Endodermal cell (in vitro differentiated cells): ENCODE results near the gene SHANK3. TPM values are rescaled to one million over a fixed set of nuclear protein-coding genes. Genes with fewer than 3 reads are reported as not detected.

Experiments used
- DNase-seq: peaks from one replicate; pipeline ENCODE4 v3.0.0-alpha.2; 2017
- H3K27ac ChIP-seq: 2 replicates; pipeline ENCODE4 v1.5.1; 2013; ENCODE audit warnings: mild to moderate bottlenecking, low read depth, low read length, moderate library complexity
- H3K27me3 ChIP-seq: 2 replicates; pipeline ENCODE4 v1.6.1; 2013; ENCODE audit warnings: mild to moderate bottlenecking, low read length, moderate library complexity; ENCODE audit not compliant: insufficient read depth, control insufficient read depth, poor library complexity, severe bottlenecking
- H3K36me3 ChIP-seq: 2 replicates; pipeline ENCODE4 v1.7.0; 2013; ENCODE audit warnings: mild to moderate bottlenecking, low read length, moderate library complexity; ENCODE audit not compliant: control insufficient read depth, insufficient read depth
- H3K4me1 ChIP-seq: one replicate; pipeline ENCODE4 v1.7.0; 2013; ENCODE audit warnings: low read length; ENCODE audit not compliant: control insufficient read depth, insufficient read depth
- H3K4me3 ChIP-seq: 2 replicates; pipeline ENCODE4 v1.5.1; 2013; ENCODE audit warnings: mild to moderate bottlenecking, low read length, moderate library complexity
- H3K9ac ChIP-seq: 2 replicates; pipeline ENCODE4 v1.6.1; 2013; ENCODE audit warnings: mild to moderate bottlenecking, low read length, moderate library complexity; ENCODE audit not compliant: poor library complexity, severe bottlenecking; ENCODE audit errors: extremely low read depth
- H3K9me3 ChIP-seq: 2 replicates; pipeline ENCODE4 v1.6.1; 2013; ENCODE audit warnings: mild to moderate bottlenecking, low read length, moderate library complexity; ENCODE audit not compliant: control insufficient read depth
- H3K27ac Mint-ChIP-seq: 2 replicates; pipeline ENCODE4 v1.8.0; 2020; ENCODE audit warnings: mixed read lengths
- H3K27me3 Mint-ChIP-seq: 2 replicates; pipeline ENCODE4 v1.8.0; 2021; ENCODE audit warnings: mild to moderate bottlenecking, mixed read lengths; ENCODE audit not compliant: insufficient read depth
- H3K36me3 Mint-ChIP-seq: 2 replicates; pipeline ENCODE4 v1.8.0; 2020; ENCODE audit warnings: low read depth, mixed read lengths
- H3K4me1 Mint-ChIP-seq: 2 replicates; pipeline ENCODE4 v1.8.0; 2020; ENCODE audit warnings: mixed read lengths
- H3K4me3 Mint-ChIP-seq: 2 replicates; pipeline ENCODE4 v1.8.0; 2020; ENCODE audit warnings: mild to moderate bottlenecking, moderate library complexity, mixed read lengths
- H3K9me3 Mint-ChIP-seq: 2 replicates; pipeline ENCODE4 v1.8.0; 2020; ENCODE audit warnings: mild to moderate bottlenecking, mixed read lengths
- CTCF ChIP-seq: fragments of 200-600 bp; sonication (generic); conservative IDR thresholded peaks from 2 replicates; pipeline ENCODE4 v1.5.0; 2021; ENCODE audit warnings: antibody characterized with exemption, mild to moderate bottlenecking
- WGBS, 2 experiments: methylation state at CpG; one replicate each; pipeline versions ENCODE4 v1.1.5 to v1.1.7; 2013; ENCODE audit warnings: missing lambda C conversion rate in 2 of 2, mixed read lengths in 1 of 2; ENCODE audit not compliant: insufficient coverage in 1 of 2, insufficient read length in 1 of 2; 5-methylcytosine and 5-hydroxymethylcytosine counted together
- total RNA-seq, 2 donors: library from RNA; stranded (reverse); fragmentation: NEBNext Ultra II Directional in 1 of 2; extraction: Animal tissue kit (Norgen Biotek cat#: 25700) in 1 of 2; gene quantifications; 2 replicates in 1 of 2; 3 replicates in 1 of 2; pipeline ENCODE4 v1.2.1, GENCODE V29; 2021

SHANK3 gene
- total RNA-seq, 2 donors from 2014 or later, result 9.4 to 11.1 TPM

GRCh38 chr22:50674130-50674500 is 1.5 kb downstream of the SHANK3 start:
- DNase-seq, result peak; percentile 67
- Histone ChIP-seq H3K36me3 (no peaks in the 10 kb centered on the region), H3K9me3 (no peaks in the 10 kb centered on the region), H3K4me3 (no peak overlapping the region), H3K4me1 (no peaks in the 10 kb centered on the region), H3K9ac (no peak overlapping the region), H3K27me3 (peaks cover 22% of the 10 kb centered on the region), H3K27ac (no peak overlapping the region)
- H3K36me3 Mint-ChIP-seq, result no peaks in the 10 kb centered on the region
- H3K9me3 Mint-ChIP-seq, result no peaks in the 10 kb centered on the region
- H3K27me3 Mint-ChIP-seq, result peaks cover 60% of the 10 kb centered on the region
- H3K27ac Mint-ChIP-seq, result no peak overlapping the region
- 0% methylated on average over 12 of the region's 43 CpGs; no CpG with 5 or more reads in 1 of the 2 experiments for WGBS, 2 experiments
- H3K4me3 Mint-ChIP-seq, result peak overlapping the region; percentile 48
- peaks cover 12% of the 10 kb centered on the region for H3K4me1 Mint-ChIP-seq
- no peak for TF ChIP-seq CTCF

- peak overlapping the region; percentile 65 for H3K4me3 Mint-ChIP-seq
- H3K4me1 ChIP-seq, result no peaks in the 10 kb centered on the region
- 9 to 12% methylated on average over 31 to 87 of the region's 105 CpGs for WGBS, 2 experiments
- peak; percentile 96 for DNase-seq
- peak overlapping the region; percentile 78 for H3K4me3 ChIP-seq
- H3K9ac ChIP-seq, result no peak overlapping the region
- peaks cover 22% of the 10 kb centered on the region for H3K27me3 ChIP-seq
- no peaks in the 10 kb centered on the region for H3K9me3 ChIP-seq
- H3K27ac ChIP-seq, result no peak overlapping the region
- no peak overlapping the region for H3K27ac Mint-ChIP-seq
- TF ChIP-seq CTCF, result no peak
- H3K27me3 Mint-ChIP-seq, result peaks cover 55% of the 10 kb centered on the region
- no peaks in the 10 kb centered on the region for H3K9me3 Mint-ChIP-seq
- peaks cover 12% of the 10 kb centered on the region for H3K4me1 Mint-ChIP-seq
- no peaks in the 10 kb centered on the region for H3K36me3 ChIP-seq
- peaks cover 5% of the 10 kb centered on the region for H3K36me3 Mint-ChIP-seq
Measured at GRCh38 chr22:50674606-50675552, 2.3 kb downstream of the SHANK3 start.

- Mint-ChIP-seq H3K36me3 (peaks cover 5% of the 10 kb centered on the region), H3K4me1 (peaks cover 12% of the 10 kb centered on the region), H3K9me3 (no peaks in the 10 kb centered on the region), H3K4me3 (peak overlapping the region; percentile 65), H3K27ac (no peak overlapping the region), H3K27me3 (peaks cover 50% of the 10 kb centered on the region)
- peak; percentile 38 for DNase-seq
- no peaks in the 10 kb centered on the region for H3K9me3 ChIP-seq
- WGBS, 2 experiments, result 88 to 100% methylated on average over 3 to 9 of the region's 9 CpGs
- H3K4me3 ChIP-seq, result peak overlapping the region; percentile 78
- H3K27me3 ChIP-seq, result peaks cover 22% of the 10 kb centered on the region
- H3K27ac ChIP-seq, result no peak overlapping the region
- no peaks in the 10 kb centered on the region for H3K4me1 ChIP-seq
- H3K9ac ChIP-seq, result no peak overlapping the region
- H3K36me3 ChIP-seq, result no peaks in the 10 kb centered on the region
- TF ChIP-seq CTCF, result no peak
Measured at GRCh38 chr22:50675553-50676179, 3.0 kb downstream of the SHANK3 start.
